VCaP (cell line): ENCODE measurements around the gene PIKFYVE.

ENCODE experiments used
- H3K27ac ChIP-seq: fragments of 450-650 bp; 2 replicates; pipeline ENCODE4 v1.5.1; 2017
- TF ChIP-seq, protein P1 (sequence below): fragments of 450-650 bp; conservative IDR thresholded peaks from 2 replicates; pipeline ENCODE4 v1.5.1; 2017; ENCODE audit warnings: mild to moderate bottlenecking, moderate library complexity

Gene PIKFYVE

DNA sequence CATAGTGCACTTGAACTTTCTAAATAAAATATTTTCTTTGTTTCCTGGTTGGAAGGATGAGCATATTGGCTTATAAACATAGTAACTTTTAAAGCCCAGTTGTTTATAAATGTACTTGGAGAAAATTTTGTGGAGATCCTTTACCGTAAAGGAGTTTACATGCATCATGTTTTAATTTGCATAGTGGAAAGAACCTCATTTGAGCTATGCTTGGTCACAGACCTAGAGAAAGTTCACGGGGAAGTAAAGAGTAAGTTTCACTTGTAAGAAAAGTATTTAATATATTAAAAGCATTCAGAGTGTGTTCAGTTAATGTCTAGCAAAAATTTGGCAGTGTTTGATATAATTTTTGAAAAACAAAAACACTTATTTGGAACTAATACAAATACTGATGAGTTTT, 45.3 kb downstream of the PIKFYVE start:
- H3K27ac ChIP-seq, result no peak overlapping the region
- TF ChIP-seq, protein P1, sequence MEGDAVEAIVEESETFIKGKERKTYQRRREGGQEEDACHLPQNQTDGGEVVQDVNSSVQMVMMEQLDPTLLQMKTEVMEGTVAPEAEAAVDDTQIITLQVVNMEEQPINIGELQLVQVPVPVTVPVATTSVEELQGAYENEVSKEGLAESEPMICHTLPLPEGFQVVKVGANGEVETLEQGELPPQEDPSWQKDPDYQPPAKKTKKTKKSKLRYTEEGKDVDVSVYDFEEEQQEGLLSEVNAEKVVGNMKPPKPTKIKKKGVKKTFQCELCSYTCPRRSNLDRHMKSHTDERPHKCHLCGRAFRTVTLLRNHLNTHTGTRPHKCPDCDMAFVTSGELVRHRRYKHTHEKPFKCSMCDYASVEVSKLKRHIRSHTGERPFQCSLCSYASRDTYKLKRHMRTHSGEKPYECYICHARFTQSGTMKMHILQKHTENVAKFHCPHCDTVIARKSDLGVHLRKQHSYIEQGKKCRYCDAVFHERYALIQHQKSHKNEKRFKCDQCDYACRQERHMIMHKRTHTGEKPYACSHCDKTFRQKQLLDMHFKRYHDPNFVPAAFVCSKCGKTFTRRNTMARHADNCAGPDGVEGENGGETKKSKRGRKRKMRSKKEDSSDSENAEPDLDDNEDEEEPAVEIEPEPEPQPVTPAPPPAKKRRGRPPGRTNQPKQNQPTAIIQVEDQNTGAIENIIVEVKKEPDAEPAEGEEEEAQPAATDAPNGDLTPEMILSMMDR, result no peak

DNA sequence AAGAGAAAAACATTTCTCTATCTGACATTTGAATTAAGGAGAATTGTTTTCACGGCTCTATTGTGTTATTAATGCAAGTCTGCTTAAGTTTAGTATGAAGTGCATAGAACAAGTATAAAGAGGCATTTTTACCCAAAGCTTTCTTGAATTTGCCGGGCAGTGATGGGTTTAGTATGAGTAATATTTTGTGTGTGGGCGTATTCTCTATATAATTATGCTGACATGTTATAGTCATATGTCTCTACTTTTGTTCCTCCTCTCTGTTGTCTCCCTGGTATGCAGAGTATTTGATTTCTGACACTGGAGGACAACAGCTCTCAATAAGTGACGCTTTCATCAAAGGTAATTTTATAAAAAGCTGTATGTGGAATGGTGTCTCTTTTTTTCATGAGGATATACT, 45.9 kb downstream of the PIKFYVE start:
- H3K27ac ChIP-seq, result no peak overlapping the region
- TF ChIP-seq, protein P1, result no peak

DNA sequence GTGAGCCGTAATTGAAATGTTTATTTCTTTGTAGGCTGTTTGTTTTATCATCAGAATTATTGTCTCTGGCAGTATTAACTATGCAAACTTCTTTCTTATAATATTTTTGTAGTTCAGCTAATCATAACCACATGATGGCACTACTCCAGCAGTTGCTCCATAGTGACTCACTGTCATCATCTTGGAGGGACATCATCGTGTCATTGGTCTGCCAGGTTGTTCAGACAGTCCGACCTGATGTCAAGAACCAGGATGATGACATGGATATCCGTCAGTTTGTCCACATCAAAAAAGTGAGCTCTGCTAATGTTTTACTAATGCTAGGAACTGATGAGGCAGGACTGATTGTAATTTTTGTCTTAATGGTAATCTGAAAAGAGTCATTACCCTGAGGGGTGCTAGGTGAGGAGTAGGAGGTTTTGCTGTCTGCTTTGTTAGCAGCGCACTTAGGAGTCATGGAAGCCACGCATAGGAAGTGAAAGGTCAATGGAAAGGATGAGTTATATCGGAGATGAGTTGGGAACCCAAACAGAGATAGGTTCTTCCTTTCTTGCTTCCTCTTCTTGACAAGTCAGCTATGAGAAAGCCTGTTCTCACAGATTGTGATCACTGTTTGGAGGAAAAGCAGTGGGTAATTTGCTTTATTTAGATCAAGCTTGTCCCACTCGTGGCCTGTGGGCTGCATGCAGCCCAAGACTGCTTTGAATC, 49.2 kb downstream of the PIKFYVE start:
- TF ChIP-seq, protein P1, result no peak
- H3K27ac ChIP-seq, result no peak overlapping the region

- H3K27ac ChIP-seq, result no peak overlapping the region
- TF ChIP-seq, protein P1, result no peak
Measured at GRCh38 chr2:208318127-208318526, 52.1 kb downstream of the PIKFYVE start.

GRCh38 chr2:208319391-208319790, 53.3 kb downstream of the PIKFYVE start:
- TF ChIP-seq, protein P1, result no peak
- no peak overlapping the region for H3K27ac ChIP-seq

DNA sequence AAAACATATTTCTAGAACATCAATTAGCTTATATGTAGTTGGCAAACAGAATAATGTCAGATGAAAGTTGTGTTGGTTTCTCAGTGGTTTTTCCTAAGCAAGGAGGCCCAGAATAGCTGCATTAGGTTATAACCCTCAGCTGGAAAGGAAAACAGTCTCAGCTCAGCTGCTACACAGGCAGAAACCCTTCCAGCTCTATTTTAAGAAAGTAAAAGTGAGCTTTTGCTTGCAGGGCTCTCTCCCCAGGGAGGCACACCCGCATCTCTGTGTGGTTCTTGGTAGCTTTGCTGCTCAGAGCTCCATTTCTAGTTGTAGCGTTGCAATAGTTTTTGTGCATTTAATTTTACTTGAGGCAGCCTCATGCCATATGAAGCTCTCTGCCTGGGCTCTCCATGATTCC, 54.6 kb downstream of the PIKFYVE start:
- TF ChIP-seq, protein P1, result no peak
- H3K27ac ChIP-seq, result no peak overlapping the region

DNA sequence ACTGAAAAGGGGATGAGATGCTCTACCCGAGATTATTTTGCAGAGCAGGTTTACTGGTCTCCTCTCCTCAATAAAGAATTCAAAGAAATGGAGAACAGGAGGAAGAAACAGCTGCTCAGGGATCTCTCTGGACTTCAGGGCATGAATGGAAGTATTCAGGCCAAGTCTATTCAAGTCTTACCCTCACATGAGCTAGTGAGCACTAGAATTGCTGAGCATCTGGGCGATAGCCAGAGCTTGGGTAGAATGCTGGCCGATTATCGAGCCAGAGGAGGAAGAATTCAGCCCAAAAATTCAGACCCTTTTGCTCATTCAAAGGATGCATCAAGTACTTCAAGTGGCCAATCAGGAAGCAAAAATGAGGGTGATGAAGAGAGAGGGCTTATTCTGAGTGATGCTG, 60.0 kb downstream of the PIKFYVE start:
- H3K27ac ChIP-seq, result no peak overlapping the region
- TF ChIP-seq, protein P1, result no peak
